Epithelial cell of proximal tubule (primary cell): ENCODE data around the gene CRYBG1. TPM values are rescaled to one million over a fixed set of nuclear protein-coding genes. Genes with fewer than 3 reads are reported as not detected.

ENCODE experiments used
- DNase-seq: peaks from one replicate; pipeline ENCODE4 v3.0.0-alpha.2; 2011; ENCODE audit warnings: low read depth
- H3K4me3 ChIP-seq: 2 replicates; pipeline ENCODE4 v1.5.1; 2011; ENCODE audit warnings: low read depth, mild to moderate bottlenecking, low read length
- total RNA-seq: library from RNA; depleted of rRNA; stranded (reverse); fragments of >200 nt; gene quantifications from 2 replicates; pipeline ENCODE4 v1.2.3, GENCODE V29; 2015
- TF ChIP-seq, protein P1 (sequence below): conservative IDR thresholded peaks from 2 replicates; pipeline ENCODE4 v1.5.1; 2012; ENCODE audit warnings: low read depth, mild to moderate bottlenecking, low read length

CRYBG1 gene
- total RNA-seq, 1 donor from 2014 or later = 6.5 TPM

DNA sequence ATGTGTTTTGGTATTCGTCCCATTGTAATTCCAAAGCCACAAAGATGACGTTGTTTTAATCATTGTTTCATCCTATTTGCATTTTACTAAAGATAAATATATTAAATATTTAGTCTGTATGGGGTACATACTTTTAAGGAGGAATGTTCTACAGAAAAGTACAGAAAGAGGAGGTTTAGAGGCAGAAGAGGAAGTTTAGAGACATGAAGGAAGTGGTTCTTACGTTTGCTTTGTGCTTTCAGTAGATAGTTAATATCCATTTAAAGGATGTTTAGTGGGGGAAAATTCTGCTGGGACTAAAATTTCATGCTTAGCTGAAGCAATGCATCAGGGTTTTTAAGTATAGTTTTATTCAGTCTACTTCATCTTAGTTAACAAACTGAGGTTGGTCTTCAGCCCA is 116.6 kb downstream of the CRYBG1 start:
- TF ChIP-seq, protein P1, sequence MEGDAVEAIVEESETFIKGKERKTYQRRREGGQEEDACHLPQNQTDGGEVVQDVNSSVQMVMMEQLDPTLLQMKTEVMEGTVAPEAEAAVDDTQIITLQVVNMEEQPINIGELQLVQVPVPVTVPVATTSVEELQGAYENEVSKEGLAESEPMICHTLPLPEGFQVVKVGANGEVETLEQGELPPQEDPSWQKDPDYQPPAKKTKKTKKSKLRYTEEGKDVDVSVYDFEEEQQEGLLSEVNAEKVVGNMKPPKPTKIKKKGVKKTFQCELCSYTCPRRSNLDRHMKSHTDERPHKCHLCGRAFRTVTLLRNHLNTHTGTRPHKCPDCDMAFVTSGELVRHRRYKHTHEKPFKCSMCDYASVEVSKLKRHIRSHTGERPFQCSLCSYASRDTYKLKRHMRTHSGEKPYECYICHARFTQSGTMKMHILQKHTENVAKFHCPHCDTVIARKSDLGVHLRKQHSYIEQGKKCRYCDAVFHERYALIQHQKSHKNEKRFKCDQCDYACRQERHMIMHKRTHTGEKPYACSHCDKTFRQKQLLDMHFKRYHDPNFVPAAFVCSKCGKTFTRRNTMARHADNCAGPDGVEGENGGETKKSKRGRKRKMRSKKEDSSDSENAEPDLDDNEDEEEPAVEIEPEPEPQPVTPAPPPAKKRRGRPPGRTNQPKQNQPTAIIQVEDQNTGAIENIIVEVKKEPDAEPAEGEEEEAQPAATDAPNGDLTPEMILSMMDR = no peak
- no peak for DNase-seq

DNA sequence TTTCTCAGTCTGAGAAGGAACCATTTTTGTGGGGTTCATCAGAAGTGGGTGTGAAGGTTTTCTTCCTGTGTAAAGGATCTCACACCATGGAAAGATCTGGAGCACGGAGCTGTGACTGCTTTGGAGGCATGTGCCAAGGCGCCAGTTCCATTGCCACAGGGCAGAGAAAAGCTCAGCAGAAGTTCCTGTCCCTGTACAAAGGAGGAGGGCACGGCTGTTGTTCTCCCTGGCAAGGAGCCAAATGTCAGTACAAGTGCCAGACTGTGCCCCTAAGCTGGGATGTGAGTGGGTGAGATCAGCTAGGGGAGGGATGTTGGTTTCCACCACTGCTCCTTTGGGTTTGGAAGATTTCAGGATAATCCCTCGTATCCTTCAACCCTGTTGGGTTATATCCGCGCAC is 117.3 kb downstream of the CRYBG1 start:
- H3K4me3 ChIP-seq = peak overlapping the region; percentile 2
- TF ChIP-seq, protein P1 = no peak
- DNase-seq = no peak

More for the DNA sequence above, 116.6 kb downstream of the CRYBG1 start:
- no peak overlapping the region for H3K4me3 ChIP-seq

DNA sequence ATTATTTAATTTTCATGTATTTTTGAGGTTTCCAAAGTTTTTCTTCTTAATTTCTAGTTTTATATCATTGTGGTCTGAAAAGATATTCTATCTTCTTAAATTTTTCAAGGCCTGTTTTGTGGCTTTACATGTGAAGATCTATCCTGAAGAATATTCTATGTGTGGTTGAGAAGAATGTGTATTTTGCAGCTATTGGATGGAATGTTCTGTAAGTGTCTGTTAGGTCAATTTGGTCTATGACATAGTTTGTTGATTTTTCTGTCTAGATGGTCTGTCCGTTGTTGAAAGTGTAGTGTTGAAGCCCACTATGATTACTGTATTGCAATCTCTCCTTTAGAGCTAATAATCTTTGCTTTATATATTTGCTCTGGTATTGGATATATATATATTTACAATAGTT is 125.7 kb downstream of the CRYBG1 start:
- TF ChIP-seq, protein P1 = no peak
- DNase-seq = no peak

DNA sequence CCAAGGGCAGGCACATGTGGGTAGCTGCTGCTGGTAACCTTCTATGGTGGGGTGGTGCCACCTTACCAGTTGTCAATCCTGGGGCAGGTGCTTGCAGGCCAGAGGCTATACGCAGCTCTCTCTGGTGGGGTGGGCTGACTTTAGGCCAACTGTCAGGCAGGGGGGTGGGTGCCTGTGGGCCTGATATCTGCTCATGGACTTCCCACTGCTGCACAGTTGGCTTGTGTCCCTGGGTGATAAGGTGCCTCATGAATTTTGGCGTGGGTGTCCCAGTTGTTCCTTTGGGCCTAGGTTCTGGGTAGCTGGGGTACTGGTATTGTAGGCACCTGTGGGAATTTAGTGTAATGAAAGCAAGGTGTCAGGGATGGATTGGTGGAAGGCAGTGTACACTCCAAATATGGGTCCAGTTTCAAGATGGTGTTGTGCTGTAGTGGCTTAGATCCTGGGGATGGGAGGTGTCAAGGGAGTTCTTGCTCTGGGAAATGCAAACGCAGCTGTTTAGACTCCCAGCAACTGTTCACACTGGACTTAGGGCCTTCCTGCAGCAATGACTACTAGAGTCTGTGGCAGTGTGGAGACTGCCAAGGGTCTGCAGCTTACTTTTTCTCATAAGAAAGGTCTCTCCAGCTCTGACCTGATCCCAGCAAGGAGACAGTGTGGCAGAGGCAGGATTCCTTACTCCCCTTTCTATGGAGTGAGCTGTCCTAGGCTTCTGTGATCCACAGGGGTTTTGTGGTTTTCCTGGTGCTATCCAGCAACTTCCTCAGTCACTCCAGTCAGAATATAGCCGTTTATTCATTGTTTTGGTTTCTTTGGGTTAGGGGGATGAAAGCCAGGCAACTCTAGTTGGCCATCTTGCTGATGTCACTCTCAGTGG is 128.2 kb downstream of the CRYBG1 start:
- TF ChIP-seq, protein P1 = no peak
- DNase-seq = no peak
- H3K4me3 ChIP-seq = no peak overlapping the region

More for the DNA sequence above, 125.7 kb downstream of the CRYBG1 start:
- no peak overlapping the region for H3K4me3 ChIP-seq

DNA sequence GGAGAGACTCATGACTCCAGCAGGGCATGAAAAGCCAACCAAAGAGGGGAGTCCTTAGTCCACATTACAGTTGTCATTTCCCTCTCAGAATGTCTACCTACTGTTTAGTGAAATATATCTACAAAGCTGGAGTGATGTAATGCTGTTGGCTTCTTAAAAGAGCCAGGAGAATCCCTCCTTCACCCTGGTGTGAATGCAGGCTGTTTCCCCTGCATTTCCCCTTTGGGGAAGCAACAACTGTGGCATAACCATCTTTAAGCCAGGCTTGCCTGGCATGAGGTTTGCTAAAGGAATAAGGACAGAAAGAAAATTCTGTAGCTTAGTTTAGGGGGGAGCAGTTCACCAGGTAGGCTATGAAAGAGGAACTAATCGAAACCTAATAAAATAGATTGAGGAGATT is 129.5 kb downstream of the CRYBG1 start:
- H3K4me3 ChIP-seq = no peak overlapping the region
- TF ChIP-seq, protein P1 = no peak
- DNase-seq = no peak

DNA sequence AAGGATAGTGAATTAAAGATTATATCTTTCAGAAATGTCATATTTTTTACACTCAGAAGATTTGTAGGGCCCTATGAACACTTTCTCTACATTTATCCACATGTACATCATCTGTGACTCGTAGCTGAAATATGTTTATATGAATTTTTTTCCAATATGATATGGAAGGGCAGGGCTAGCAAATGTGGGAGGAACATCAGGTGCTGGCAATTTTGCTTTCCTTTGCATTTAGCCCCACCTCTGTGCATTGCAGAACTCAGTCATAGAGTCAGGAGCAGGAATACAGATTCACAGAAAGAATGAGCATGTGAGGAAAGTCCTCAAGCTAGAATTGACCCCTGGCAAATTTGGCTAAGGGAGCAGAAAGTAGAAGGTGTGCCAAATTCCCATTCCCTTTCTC is 129.9 kb downstream of the CRYBG1 start:
- H3K4me3 ChIP-seq = no peak overlapping the region
- no peak for DNase-seq
- TF ChIP-seq, protein P1 = no peak

DNA sequence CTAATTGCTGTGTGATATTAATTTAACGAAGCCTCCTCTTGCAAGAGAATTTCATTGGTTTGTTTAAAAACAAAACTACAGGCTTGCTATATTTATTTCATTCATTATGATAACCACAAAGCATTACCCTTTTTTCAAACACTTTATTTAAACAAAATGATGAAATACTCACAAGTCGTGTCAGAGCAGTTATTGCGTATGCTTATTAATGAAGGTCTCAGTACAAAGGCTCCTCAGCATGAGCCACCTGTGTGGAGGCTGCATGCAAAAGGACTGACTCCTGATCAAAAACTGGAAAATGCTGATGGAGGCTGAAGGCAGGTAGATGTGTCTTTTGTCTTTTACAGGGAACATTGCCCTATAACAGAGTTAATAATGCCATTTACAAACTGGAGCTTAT is 130.5 kb downstream of the CRYBG1 start:
- no peak for DNase-seq
- no peak overlapping the region for H3K4me3 ChIP-seq
- TF ChIP-seq, protein P1 = no peak
